22Rv1 (cell line): ENCODE results near the gene PCSK5.

Experiments used
- ZFX ChIP-seq: fragments of 450-650 bp; IDR thresholded peaks from 2 replicates; pipeline ENCODE4 v1.6.1; 2017; ENCODE audit warnings: antibody characterized with exemption, borderline replicate concordance
- TF ChIP-seq, protein P1 (sequence below): fragments of 450-650 bp; IDR thresholded peaks from 2 replicates; pipeline ENCODE4 v1.5.1; 2017; ENCODE audit warnings: mild to moderate bottlenecking

DNA sequence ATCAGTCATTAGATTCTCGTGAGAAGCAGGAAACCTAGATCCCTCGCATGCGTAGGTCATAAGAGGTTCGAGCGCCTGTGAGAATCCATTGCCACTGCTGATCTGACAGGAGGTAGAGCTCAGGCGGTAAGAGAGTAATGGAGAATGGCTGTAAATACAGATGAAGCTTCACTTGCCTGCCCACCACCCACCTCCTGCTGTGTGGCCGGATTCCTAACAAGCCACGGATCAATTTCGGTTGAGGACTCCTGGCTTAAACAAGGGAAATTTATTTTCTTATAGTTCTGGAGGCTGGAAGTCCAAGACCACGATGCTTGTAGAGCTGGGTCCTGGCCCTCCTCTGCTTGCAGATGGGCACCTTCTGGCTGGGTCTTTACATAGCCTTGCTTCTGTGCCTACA is 200.4 kb downstream of the PCSK5 start:
- TF ChIP-seq, protein P1, sequence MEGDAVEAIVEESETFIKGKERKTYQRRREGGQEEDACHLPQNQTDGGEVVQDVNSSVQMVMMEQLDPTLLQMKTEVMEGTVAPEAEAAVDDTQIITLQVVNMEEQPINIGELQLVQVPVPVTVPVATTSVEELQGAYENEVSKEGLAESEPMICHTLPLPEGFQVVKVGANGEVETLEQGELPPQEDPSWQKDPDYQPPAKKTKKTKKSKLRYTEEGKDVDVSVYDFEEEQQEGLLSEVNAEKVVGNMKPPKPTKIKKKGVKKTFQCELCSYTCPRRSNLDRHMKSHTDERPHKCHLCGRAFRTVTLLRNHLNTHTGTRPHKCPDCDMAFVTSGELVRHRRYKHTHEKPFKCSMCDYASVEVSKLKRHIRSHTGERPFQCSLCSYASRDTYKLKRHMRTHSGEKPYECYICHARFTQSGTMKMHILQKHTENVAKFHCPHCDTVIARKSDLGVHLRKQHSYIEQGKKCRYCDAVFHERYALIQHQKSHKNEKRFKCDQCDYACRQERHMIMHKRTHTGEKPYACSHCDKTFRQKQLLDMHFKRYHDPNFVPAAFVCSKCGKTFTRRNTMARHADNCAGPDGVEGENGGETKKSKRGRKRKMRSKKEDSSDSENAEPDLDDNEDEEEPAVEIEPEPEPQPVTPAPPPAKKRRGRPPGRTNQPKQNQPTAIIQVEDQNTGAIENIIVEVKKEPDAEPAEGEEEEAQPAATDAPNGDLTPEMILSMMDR, result no peak
- no peak for TF ChIP-seq ZFX
